ENCODE results near the gene ARFRP1. TPM values are rescaled to one million over a fixed set of nuclear protein-coding genes. Genes with fewer than 3 reads are reported as not detected.

The ARFRP1 gene
- total and polyA plus RNA-seq, 2 experiments from 2014 or later: 16.7 to 24.6 TPM

- no peaks in the 10 kb centered on the region for H3K36me3 ChIP-seq (ENCODE audit: insufficient read depth)
- peak overlapping the region; percentile 84 for H3K27ac Mint-ChIP-seq
- H3K79me2 ChIP-seq (replicated peaks; ENCODE audit: insufficient read depth): no peaks in the 10 kb centered on the region
- TF ChIP-seq CTCF (conservative IDR thresholded peaks at IDR 0.05; ENCODE audit: low read depth in 2 of 2): no peak
- no peak for TF ChIP-seq ZNF462 (CRISPR knock-in tag; IDR thresholded peaks at IDR 0.05)
- no peak for TF ChIP-seq CREB1 (CRISPR knock-in tag; IDR thresholded peaks at IDR 0.05; ENCODE audit: low read depth)
- TF ChIP-seq ZNF114 (CRISPR knock-in tag; IDR thresholded peaks at IDR 0.05): no peak
- TF ChIP-seq POLR2AphosphoS5 (IDR thresholded peaks at IDR 0.05; ENCODE audit: low read depth): no peak
- no peak for TF ChIP-seq NANOG (IDR thresholded peaks at IDR 0.05; ENCODE audit: borderline replicate concordance)
- no peak for TF ChIP-seq EZH2phosphoT487 (IDR thresholded peaks at IDR 0.05; ENCODE audit: unreplicated experiment)
- TF ChIP-seq REST (IDR thresholded peaks at IDR 0.05; ENCODE audit: unreplicated experiment): no peak
- no peak for TF ChIP-seq ZNF331 (CRISPR knock-in tag; IDR thresholded peaks at IDR 0.05; ENCODE audit: low read depth)
- no peak for TF ChIP-seq EZH2 (IDR thresholded peaks at IDR 0.05; ENCODE audit: low read depth, unreplicated experiment)
- TF ChIP-seq ETS1 (IDR thresholded peaks at IDR 0.05): no peak
- no peak for TF ChIP-seq STAT1 (IDR thresholded peaks at IDR 0.05; ENCODE audit: unreplicated experiment)
- no peak for TF ChIP-seq JUNB (IDR thresholded peaks at IDR 0.05; ENCODE audit: unreplicated experiment)
- DNase-seq (ENCODE audit: low spot score): no peak
- H3K27me3 Mint-ChIP-seq (ENCODE audit: insufficient read depth, low read depth, poor library complexity): peaks cover 7% of the 10 kb centered on the region
- peaks cover 6% of the 10 kb centered on the region; the same call in 2 of the 3 replicates for H3K36me3 Mint-ChIP-seq (ENCODE audit: low read depth)
- no peak overlapping the region for H3K27ac ChIP-seq (ENCODE audit: low read depth)
- no peaks in the 10 kb centered on the region for H3F3A ChIP-seq (replicated peaks; ENCODE audit: low read depth)
- H2AFZ ChIP-seq: no peak overlapping the region
- no peaks in the 10 kb centered on the region for H3K4me1 ChIP-seq (ENCODE audit: insufficient read depth)
- H4K20me1 ChIP-seq (replicated peaks; ENCODE audit: insufficient read depth): no peaks in the 10 kb centered on the region
- no peaks in the 10 kb centered on the region for H3K27me3 ChIP-seq (ENCODE audit: insufficient read depth)
- H3K9me3 Mint-ChIP-seq: no peaks in the 10 kb centered on the region
- no peaks in the 10 kb centered on the region for H3K4me1 Mint-ChIP-seq
- no peak overlapping the region for H3K4me2 ChIP-seq
- no peak overlapping the region for H3K4me3 ChIP-seq
- H3K9me2 ChIP-seq (ENCODE audit: insufficient read depth): no peaks in the 10 kb centered on the region
- no peak for ATAC-seq
- H3K4me3 Mint-ChIP-seq: no peak overlapping the region
Observed at GRCh38 chr20:63682384-63683139, 25.2 kb downstream of the ARFRP1 start.
